Breast epithelium (tissue), 3 donors: ENCODE measurements around the gene MYO18B.

ENCODE experiments used
- CTCF ChIP-seq, 3 donors: fragments of 450-650 bp; IDR thresholded peaks; one replicate each; pipeline ENCODE4 v1.5.1; 2016 to 2017; ENCODE audit warnings: antibody characterized with exemption in 3 of 3, mild to moderate bottlenecking in 3 of 3, moderate library complexity in 3 of 3
- POLR2A ChIP-seq: fragments of 450-650 bp; IDR thresholded peaks from one replicate; pipeline ENCODE4 v1.6.1; 2016; ENCODE audit warnings: antibody characterized with exemption, mild to moderate bottlenecking, moderate library complexity

- TF ChIP-seq CTCF (IDR thresholded peaks at IDR 0.05) (no peak), POLR2A (no peak)
Observed at GRCh38 chr22:25748704-25749103, 6.7 kb downstream of the MYO18B start.
